GM12865 (cell line): Measurements from ENCODE around the gene AGTRAP.

Source experiments
- DNase-seq: peaks from one replicate; pipeline ENCODE4 v3.0.0; 2010; ENCODE audit warnings: low read depth
- H3K4me3 ChIP-seq: 2 replicates; pipeline ENCODE4 v1.5.1; 2011; ENCODE audit warnings: mild to moderate bottlenecking, low read depth, low read length, control low read depth
- CTCF ChIP-seq: IDR thresholded peaks from 2 replicates; pipeline ENCODE4 v1.5.1; 2011; ENCODE audit warnings: low read length, control low read depth, low read depth, inconsistent platforms; ENCODE audit not compliant: insufficient read depth; ENCODE audit errors: missing control alignments

Gene AGTRAP

GRCh38 chr1:11693024-11693590 is 42.8 kb upstream of the AGTRAP start:
- no peak overlapping the region for H3K4me3 ChIP-seq
- DNase-seq = no peak
- no peak for TF ChIP-seq CTCF

- no peak for DNase-seq
- no peak overlapping the region for H3K4me3 ChIP-seq
- no peak for TF ChIP-seq CTCF
These were observed 42.0 kb upstream of the AGTRAP start for GRCh38 chr1:11693917-11694316.

GRCh38 chr1:11695861-11696260 is 40.1 kb upstream of the AGTRAP start:
- no peak for TF ChIP-seq CTCF
- H3K4me3 ChIP-seq = no peak overlapping the region
- no peak for DNase-seq

DNA sequence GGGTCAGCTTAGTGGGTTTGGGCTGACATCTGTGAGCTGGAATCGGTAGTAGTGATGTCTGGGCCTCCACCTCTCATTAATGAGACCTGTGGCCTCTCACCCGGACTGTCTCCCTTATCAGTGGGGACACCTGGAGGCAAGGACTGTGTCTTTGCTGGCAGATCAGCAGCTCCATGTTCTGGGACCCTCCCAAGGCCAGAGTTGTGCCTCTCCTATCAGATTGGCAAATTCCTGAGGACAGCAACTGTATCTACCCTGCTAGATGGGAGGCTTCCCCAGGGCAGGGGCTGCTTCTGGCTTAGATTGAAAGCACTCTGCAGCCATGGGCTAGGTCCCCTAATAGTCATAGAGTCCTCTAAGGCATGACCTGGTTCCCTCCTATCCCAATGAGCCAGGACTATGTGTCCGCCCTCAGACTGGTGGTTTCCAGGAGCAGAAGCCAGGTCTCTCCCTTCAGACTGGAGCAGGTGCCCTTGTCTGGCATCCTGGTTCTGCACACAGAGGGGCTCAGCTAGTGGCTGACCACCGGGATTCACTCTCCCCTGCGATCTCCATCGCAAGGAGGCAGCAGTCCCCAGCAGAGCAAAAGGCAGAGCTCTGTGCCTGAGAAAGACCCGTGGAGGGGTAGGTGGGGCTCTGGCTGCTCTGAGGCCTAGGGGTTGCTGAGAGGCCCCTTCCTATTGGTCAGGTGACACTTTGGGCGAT is 38.6 kb upstream of the AGTRAP start:
- DNase-seq = no peak
- TF ChIP-seq CTCF = no peak
- no peak overlapping the region for H3K4me3 ChIP-seq

GRCh38 chr1:11697893-11698210 is 38.1 kb upstream of the AGTRAP start:
- TF ChIP-seq CTCF = no peak
- no peak overlapping the region for H3K4me3 ChIP-seq
- no peak for DNase-seq

- TF ChIP-seq CTCF = no peak
- H3K4me3 ChIP-seq = no peak overlapping the region
- DNase-seq = no peak
These were observed 35.1 kb upstream of the AGTRAP start for GRCh38 chr1:11700601-11701467.

- TF ChIP-seq CTCF = no peak
- DNase-seq = no peak
- H3K4me3 ChIP-seq = no peak overlapping the region
These were observed 34.4 kb upstream of the AGTRAP start for GRCh38 chr1:11701551-11701961.
